DOHH2 (cell line): ENCODE data around the gene FLVCR1.
A peak's percentile ranks its signal among the peaks of the same experiment; 100 is the strongest.

Source experiments
- H3F3A ChIP-seq: fragments of 200-600 bp; sonication (generic), shearing (Covaris generic); 2 replicates; pipeline ENCODE4 v1.6.0; 2016; ENCODE audit warnings: antibody characterized with exemption, mild to moderate bottlenecking; ENCODE audit not compliant: control insufficient read depth, insufficient read depth
- H3K27ac ChIP-seq: fragments of 200-600 bp; sonication (generic); 2 replicates; pipeline ENCODE4 v1.5.1; 2014; ENCODE audit warnings: low read depth, mild to moderate bottlenecking, low read length, moderate library complexity
- H3K27me3 ChIP-seq: fragments of 200-600 bp; sonication (generic); 2 replicates; pipeline ENCODE4 v1.6.1; 2014; ENCODE audit warnings: mild to moderate bottlenecking, low read length, mixed read lengths; ENCODE audit not compliant: control insufficient read depth
- H3K36me3 ChIP-seq: fragments of 200-600 bp; sonication (generic); 2 replicates; pipeline ENCODE4 v1.6.1; 2014; ENCODE audit warnings: mild to moderate bottlenecking, low read length, moderate library complexity, mixed read lengths; ENCODE audit not compliant: control insufficient read depth
- H3K4me1 ChIP-seq: fragments of 200-600 bp; sonication (generic); 2 replicates; pipeline ENCODE4 v1.6.1; 2014; ENCODE audit warnings: mild to moderate bottlenecking, low read length, mixed read lengths; ENCODE audit not compliant: control insufficient read depth
- H3K4me2 ChIP-seq: fragments of 200-600 bp; sonication (generic); 2 replicates; pipeline ENCODE4 v1.6.0; 2014; ENCODE audit warnings: mild to moderate bottlenecking, low read length, moderate library complexity
- H3K4me3 ChIP-seq: fragments of 200-600 bp; sonication (generic); 2 replicates; pipeline ENCODE4 v1.5.1; 2014; ENCODE audit warnings: mild to moderate bottlenecking, low read length, mixed read lengths
- H3K79me2 ChIP-seq: fragments of 200-600 bp; sonication (generic); 2 replicates; pipeline ENCODE4 v1.6.1; 2014; ENCODE audit warnings: mild to moderate bottlenecking, low read length, mixed read lengths; ENCODE audit not compliant: control insufficient read depth
- H3K9me2 ChIP-seq: fragments of 200-600 bp; sonication (generic); replicated peaks from 2 replicates; pipeline ENCODE4 v1.6.1; 2014; ENCODE audit warnings: mild to moderate bottlenecking, low read length, mixed read lengths; ENCODE audit not compliant: control insufficient read depth
- H3K9me3 ChIP-seq: fragments of 200-600 bp; sonication (generic); 2 replicates; pipeline ENCODE4 v1.6.1; 2014; ENCODE audit warnings: antibody characterized with exemption, low read length, mixed read lengths; ENCODE audit not compliant: control insufficient read depth, insufficient read depth
- H4K20me1 ChIP-seq: fragments of 200-600 bp; sonication (generic); 2 replicates; pipeline ENCODE4 v1.6.0; 2014; ENCODE audit warnings: low read depth, mild to moderate bottlenecking, antibody characterized with exemption, low read length, moderate library complexity; ENCODE audit not compliant: control insufficient read depth, insufficient read depth
- EZH2phosphoT487 ChIP-seq: fragments of 200-600 bp; sonication (generic); IDR thresholded peaks from 2 replicates; pipeline ENCODE4 v1.6.1; 2017; ENCODE audit warnings: borderline replicate concordance, mild to moderate bottlenecking, antibody characterized with exemption, low read length, moderate library complexity, mixed read lengths
- TF ChIP-seq, protein P1 (sequence below): fragments of 200-600 bp; sonication (generic); IDR thresholded peaks from one replicate; pipeline ENCODE4 v1.5.1; 2014; ENCODE audit warnings: antibody characterized with exemption, mild to moderate bottlenecking, low read depth, low read length; ENCODE audit not compliant: poor library complexity, severe bottlenecking

FLVCR1 gene

DNA sequence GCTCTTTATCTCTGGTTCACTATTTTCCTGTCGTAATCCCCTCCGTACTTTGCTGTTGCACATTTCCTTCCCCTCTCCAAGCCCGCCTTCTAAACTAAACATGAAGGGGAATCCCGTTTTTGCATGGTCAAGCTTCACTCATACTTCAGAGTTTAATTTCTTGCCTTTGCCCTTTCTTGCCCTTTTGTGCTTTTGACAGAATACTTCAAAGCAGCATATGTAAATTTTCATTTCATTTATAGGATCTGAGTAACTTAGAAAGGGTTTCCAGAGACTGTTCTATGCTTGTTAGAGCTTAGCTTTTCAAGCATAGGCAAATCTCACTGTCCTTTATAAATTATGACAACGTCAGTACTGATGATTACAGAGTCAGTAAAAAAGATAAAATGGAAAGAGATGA is 38.3 kb upstream of the FLVCR1 start:
- Histone ChIP-seq H3K27me3 (no peaks in the 10 kb centered on the region), H3F3A (peaks cover 8% of the 10 kb centered on the region; the same call in 1 of the 2 replicates), H3K4me3 (peak overlapping the region; percentile 20; the same call in 1 of the 2 replicates), H3K4me1 (peaks cover 20% of the 10 kb centered on the region), H3K27ac (peak overlapping the region; percentile 13; the same call in 1 of the 2 replicates), H3K79me2 (no peaks in the 10 kb centered on the region), H3K9me2 (no peaks in the 10 kb centered on the region), H3K9me3 (no peaks in the 10 kb centered on the region), H4K20me1 (no peaks in the 10 kb centered on the region), H3K4me2 (peak overlapping the region; percentile 48), H3K36me3 (no peaks in the 10 kb centered on the region; the same call in none of the 2 replicates)
- no peak for TF ChIP-seq EZH2phosphoT487
- TF ChIP-seq, protein P1, sequence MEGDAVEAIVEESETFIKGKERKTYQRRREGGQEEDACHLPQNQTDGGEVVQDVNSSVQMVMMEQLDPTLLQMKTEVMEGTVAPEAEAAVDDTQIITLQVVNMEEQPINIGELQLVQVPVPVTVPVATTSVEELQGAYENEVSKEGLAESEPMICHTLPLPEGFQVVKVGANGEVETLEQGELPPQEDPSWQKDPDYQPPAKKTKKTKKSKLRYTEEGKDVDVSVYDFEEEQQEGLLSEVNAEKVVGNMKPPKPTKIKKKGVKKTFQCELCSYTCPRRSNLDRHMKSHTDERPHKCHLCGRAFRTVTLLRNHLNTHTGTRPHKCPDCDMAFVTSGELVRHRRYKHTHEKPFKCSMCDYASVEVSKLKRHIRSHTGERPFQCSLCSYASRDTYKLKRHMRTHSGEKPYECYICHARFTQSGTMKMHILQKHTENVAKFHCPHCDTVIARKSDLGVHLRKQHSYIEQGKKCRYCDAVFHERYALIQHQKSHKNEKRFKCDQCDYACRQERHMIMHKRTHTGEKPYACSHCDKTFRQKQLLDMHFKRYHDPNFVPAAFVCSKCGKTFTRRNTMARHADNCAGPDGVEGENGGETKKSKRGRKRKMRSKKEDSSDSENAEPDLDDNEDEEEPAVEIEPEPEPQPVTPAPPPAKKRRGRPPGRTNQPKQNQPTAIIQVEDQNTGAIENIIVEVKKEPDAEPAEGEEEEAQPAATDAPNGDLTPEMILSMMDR, result no peak

GRCh38 chr1:212820969-212821368 is 37.1 kb upstream of the FLVCR1 start:
- Histone ChIP-seq H3K4me3 (no peak overlapping the region), H3K9me2 (no peaks in the 10 kb centered on the region), H3K27me3 (no peaks in the 10 kb centered on the region), H3K4me1 (peaks cover 20% of the 10 kb centered on the region), H4K20me1 (no peaks in the 10 kb centered on the region), H3K36me3 (no peaks in the 10 kb centered on the region), H3K4me2 (no peak overlapping the region), H3K79me2 (no peaks in the 10 kb centered on the region), H3K9me3 (peaks cover 11% of the 10 kb centered on the region; the same call in 1 of the 2 replicates), H3K27ac (no peak overlapping the region), H3F3A (peaks cover 8% of the 10 kb centered on the region; the same call in 1 of the 2 replicates)
- TF ChIP-seq, protein P1, result no peak
- TF ChIP-seq EZH2phosphoT487, result no peak

DNA sequence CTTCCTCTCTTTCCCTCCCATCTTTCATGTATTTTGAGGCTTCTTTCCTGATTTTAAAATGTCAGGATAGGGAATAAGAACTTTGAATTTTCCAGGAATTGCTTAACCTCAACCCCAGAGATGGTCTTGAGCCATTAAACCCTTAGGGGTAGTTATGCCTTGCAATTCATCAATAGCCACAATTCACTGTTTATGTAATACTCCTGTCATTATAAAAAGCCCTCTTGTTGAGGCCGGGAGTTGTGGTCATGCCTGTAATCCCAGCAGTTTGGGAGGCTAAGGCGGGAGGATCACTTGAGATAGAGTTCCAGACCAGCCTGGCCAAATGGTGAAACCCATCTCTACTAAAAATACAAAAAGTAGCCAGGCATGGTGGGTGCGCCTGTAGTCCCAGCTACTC is 35.1 kb upstream of the FLVCR1 start:
- Histone ChIP-seq H3K4me1 (peaks cover 20% of the 10 kb centered on the region), H3K36me3 (no peaks in the 10 kb centered on the region), H3K4me3 (no peak overlapping the region), H3K27ac (no peak overlapping the region), H3K79me2 (no peaks in the 10 kb centered on the region), H3K4me2 (no peak overlapping the region), H3K9me2 (no peaks in the 10 kb centered on the region), H4K20me1 (no peaks in the 10 kb centered on the region), H3K9me3 (peaks cover 15% of the 10 kb centered on the region; the same call in 1 of the 2 replicates), H3K27me3 (no peaks in the 10 kb centered on the region), H3F3A (no peaks in the 10 kb centered on the region)
- TF ChIP-seq EZH2phosphoT487, result no peak
- TF ChIP-seq, protein P1, result no peak
